Measurements from ENCODE around the gene ASAH2. TPM values are rescaled to one million over a fixed set of nuclear protein-coding genes. Genes with fewer than 3 reads are reported as not detected.

The ASAH2 gene
- total and polyA plus RNA-seq, 2 of the 8 experiments (the other 6 are each of a cell fraction or from before 2014, with no cell fraction given), result 1.2 to 3.1 TPM

DNA sequence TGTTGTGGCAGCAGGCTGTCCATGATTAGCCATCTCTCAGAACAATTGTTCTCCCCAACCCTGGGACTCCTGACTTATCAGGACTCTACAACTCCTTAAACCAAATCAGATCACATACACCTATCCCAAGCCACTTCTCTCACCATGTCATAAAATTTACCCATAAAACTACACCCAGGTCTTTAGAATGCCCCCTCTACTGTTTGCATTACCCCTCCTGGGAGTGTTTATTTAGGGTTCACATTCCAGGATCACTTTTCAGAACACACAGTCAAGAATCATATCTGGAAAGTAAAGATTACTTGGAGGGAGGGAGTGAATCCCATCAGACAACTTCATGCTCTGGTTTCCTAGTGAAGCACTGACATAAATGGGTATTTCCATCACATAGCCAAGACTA lies 7.1 kb downstream of the ASAH2 start (continued):
- no peak for TF ChIP-seq CHD7 (IDR thresholded peaks at IDR 0.05; ENCODE audit: insufficient replicate concordance, low read length)
- TF ChIP-seq GABPA (IDR thresholded peaks at IDR 0.05; ENCODE audit: borderline replicate concordance, insufficient read depth, low read length), result no peak
